ENCODE results near the gene ERGIC3.

ERGIC3 gene

DNA sequence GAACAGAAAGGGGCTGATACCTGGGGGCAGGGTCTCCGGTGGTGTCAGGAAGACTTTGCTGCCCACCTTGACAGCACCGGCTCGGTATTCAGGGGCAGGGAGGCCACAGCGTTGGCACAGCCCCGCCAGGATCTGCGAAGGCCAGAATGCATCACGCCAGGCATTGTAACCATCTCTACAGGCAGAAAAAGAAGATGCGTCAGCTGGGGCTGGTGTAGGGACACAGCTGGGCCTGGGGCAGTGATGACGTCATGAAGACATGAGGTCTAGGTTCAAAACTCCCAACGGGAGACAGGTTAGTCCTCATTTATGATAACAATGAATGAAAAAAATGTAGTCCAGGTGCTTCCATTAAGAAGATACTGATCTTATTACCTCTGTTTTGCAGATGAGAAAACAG is 22.0 kb downstream of the ERGIC3 start:
- DNase-seq = no peak

DNA sequence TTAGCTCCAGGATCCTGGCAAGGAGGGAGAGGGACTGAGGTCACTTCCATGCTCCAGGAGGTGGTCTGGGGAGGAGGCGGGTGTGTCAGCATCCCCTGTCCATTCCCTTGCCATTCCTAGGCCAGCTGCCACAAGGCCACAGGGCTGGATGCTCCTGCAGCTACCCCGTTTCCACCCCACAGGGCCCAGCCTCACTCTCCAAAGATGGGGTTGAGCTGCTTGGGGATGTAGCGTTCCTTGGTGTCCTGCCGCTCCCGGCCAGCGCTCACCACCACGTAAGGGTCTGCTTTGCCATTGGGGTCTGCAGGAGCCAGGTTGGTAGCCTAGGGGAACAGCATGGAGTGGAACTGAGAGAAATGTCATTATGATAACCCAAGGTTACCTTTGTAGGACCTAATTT is 23.0 kb downstream of the ERGIC3 start:
- no peak for DNase-seq

DNA sequence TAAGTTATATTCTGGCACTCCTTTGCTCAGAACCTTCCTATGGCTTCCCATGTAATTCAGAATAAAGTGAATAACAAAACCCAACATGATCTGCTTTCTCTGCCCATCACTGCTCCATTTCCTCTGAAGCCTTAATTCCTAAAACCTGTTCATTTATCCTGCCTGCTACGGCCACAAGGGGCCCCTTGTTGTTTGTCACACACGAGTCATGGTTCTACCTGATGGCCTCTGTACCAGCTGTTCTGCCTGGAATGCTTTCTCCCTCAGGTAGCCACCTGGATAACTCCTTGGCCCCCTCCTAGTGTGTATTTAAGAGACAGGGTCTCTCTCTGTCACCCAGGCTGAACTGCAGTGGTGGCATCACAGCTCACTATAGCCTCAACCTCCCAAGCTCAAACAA is 26.8 kb downstream of the ERGIC3 start:
- DNase-seq = no peak

DNA sequence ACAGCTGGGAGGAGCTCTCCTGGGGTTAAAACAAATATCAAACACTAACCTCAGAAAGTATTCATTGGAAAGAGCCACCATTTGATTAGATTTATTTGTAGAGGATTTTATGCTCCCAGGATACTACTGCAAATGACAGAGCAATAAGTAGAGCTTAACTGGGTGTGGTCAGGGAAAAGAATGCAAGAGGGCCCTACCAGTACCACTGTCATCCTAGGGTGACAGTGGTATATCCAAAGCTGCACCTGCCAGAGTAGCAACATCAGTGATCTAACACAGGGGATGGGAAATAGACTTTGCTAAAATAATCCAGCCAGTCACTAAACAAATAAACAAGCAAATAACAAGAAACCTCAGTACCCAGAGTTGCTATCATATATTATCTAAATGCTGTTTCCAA is 29.7 kb downstream of the ERGIC3 start:
- no peak for DNase-seq

DNA sequence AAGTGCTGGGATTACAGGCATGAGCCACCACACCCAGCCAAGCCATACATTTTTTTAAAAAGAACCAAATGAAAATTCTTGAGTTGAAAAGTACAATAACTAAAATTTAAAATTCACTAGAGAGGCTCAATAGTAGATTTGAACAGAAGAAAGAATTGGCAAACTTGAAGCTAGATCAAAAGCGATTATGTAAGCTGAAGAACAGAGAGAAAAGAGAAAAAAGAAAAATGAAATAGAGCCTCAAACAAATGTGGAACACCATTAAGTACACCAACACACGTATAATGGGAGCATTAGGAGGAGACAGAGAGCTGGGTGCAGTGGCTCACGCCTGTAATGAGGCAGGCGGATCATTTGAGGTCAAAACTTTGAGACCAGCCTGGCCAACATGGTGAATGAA is 31.0 kb downstream of the ERGIC3 start:
- DNase-seq = no peak

DNA sequence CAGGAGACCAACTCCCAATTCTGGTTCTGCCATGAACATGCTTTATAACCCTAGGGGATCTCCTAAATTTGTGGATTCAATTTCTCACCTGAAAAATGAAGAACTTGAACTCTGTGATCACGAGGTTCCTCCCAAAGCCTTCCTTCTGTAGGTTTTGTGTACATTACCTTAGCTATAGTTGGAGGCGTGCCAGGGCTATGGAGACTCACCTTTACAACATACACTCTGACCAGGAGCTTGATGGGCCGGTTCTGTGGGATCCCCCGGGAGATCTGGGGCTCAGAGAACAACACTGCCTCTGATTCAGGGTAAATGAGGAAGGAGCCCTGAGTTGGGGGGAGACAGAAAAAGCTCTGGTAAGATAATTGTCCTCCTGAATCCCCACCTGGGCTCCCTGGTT is 34.1 kb downstream of the ERGIC3 start:
- DNase-seq = no peak

DNA sequence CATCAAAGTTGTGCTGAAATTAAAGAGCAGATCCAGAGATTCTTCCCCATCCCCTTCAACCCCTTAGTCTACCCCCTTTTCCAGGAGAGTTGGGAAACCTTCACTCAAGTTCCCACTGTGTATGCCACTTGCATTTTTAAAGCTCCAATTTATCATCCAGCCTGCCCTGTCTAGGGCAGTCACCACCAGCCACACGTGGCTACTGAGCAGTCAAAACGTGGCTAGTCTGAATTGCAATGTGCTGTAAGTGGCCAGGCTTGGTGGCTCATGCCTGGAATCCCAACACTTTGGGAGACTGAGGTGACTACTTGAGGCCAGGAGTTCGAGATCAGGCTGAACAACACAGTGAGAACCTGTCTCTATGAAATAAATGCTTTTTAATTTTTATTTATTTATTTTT is 34.9 kb downstream of the ERGIC3 start:
- no peak for DNase-seq

DNA sequence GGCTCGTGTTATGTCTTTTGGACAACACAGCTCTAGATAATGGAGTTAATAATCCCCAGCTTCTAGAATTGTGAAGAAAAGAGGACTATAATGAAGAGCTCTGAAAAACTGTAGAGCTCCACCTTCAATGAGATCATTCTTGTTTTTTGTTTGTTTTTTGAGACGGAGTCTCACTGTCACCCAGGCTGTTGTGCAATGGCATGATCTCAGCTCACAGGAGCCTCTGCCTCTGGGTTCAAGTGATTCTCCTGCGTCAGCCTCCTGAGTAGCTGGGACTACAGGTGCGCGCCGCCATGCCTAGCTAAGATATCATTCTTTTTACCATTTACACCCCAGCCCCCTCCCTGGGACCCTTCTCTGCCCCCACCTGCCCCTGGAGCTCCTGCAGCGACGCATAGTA is 36.6 kb downstream of the ERGIC3 start:
- no peak for DNase-seq

DNA sequence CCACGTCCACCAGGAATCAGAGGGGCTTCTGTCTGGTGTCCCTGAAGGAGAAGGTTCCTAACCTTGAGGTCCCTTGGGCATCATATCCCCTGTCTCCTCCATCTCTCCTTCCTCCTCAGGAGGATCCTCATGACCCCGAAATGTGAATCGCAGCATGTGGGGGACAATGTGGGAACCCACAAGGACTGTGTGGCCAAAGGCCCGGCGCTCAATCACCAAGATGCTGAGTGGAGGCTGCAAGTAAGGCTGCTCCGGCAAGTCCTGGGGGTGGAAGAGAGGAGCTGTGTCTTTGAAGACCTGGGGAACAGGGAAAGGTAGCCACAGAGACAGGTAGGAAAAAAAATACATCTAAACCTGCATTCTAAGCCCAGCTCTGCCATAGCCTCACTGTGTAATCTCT is 37.3 kb downstream of the ERGIC3 start:
- no peak for DNase-seq

DNA sequence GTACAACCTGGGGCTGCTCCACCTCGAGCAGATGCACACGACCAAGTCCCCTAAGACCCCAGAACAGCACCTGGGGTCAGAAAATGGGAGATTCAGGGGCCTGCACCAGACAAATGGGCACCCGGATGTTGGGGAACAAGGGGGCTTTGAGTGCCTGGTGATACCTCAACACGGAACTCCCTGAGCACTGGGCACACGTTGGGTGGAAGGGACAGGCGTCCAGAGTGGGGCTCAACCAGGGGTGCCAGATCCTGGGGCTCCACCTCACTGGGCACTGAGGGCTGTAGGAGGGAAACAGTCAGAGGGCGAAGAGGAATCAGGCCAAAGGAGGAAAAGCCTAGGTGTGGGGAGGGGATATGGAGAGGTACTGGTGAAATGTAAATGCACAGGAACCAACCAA is 40.3 kb downstream of the ERGIC3 start:
- no peak for DNase-seq

DNA sequence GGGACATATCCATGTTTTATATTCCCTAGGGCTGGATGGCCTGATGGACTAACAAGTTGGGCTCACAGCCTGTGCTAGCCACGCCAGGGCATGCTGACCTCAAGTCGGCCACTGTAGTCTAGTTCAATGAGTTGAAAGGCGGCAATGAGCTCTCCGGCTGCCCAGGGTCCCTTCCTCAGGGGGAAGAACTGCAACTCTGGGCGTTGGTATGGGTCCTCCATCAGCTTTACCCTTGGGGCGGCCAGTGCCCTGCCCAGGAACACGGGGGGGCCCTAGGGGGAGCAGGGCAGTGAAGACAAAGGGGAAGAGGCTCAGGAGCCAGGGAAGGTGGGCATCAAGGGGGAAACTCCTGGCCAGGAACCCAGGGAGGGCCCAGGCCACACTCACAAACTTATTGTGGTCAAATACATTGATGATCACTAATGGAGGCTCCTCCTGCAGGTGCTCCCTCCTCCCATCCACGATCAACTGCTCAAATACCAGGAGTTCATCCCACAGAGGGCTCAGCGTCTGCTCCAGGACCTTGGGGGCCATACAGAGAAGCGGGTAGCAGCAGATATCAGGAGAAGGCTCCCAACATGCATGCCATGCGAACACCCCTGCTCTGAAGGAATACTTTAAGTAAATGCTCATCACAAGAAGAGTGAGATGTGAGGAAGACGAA is 41.0 kb downstream of the ERGIC3 start:
- DNase-seq = no peak

DNA sequence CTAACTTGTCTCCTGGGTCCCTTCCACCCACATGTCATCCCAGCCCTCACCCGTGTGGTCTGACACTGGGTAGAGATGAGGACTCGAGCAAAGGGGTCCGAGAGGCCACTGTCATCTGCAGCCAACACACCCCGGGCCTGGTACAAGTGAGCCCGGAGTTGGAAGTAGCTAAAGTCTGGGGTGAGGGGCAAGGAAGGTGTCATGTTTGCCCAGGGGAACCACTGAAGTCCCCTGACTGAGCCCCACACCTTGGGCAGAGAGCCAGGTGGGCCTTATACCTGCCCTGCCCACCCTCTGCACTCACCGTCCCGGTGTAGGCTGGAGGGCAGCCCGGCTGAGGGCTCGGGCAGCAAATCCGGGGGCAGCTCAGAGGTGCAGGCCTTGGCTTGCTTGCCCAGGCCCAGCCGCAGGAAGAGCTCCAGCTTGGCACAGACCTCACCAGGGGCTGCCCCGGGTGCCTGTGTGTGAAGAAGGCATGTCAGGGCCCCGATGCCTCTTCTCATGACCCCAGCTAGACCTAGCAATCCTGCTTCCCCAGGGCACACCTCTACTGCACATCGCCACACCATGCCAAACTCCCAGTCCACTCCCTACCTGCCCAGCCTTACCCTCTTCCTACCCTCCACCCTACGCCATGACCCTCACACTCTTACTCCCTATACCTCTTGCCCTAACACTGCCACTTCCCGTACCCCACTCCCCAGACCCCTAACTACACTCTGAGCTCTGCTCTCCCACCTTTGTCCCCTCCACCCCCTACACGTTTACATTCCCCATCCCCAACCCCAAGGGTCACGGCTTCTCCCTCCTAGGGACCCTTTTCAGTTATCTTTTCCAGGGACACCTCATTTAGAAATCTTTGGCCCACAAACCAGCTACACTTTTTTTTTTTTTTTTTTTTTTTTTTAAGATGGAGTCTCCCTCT is 42.0 kb downstream of the ERGIC3 start:
- no peak for DNase-seq

DNA sequence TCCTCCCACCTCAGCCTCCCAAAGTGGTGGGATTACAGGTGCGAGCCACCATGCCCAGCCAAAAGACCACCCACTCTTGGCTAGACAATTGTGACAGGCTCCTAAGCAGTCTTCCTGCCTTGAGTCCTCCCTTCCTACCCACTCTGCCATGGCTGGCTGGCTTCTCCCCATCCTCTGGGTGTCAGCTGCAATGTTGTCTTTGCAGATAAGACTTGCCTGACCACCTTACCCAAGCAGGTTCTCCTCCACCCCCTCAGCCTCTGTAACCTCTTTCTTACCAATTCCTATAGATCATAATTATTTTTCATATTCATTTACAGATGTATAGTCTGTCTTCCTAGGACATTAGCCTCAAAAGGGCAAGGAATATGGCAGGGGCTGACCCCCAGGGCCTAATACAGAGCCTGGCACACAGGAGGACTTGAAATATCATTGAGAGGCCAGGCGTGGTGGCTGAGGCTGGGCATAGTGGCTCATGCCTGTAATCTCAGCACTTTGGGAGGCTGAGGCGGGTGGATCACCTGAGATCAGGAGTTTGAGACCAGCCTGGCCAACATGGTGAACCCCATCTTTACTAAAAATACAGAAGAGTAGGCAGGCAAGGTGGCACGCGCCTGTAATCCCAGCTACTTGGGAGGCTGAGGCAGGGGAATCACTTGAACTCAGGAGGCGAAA is 45.0 kb downstream of the ERGIC3 start:
- DNase-seq = no peak

DNA sequence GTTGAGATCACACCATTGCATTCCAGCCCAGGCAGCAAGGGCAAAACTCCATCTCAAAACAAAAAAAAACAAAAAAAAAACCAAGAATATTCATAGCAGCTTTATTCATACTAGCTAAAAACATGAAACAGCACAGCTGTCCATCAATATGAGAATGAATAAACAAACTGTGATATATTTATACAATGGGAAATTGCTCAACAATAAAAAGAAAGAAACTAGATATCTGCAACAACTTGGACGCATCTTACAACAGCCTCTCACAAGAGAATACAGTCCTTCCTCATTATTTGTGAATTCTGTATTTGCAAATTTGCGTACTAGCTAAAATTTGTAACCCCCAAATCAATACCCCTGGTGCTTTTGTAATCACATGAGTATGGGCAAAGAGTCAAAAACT is 45.6 kb downstream of the ERGIC3 start:
- DNase-seq = no peak

DNA sequence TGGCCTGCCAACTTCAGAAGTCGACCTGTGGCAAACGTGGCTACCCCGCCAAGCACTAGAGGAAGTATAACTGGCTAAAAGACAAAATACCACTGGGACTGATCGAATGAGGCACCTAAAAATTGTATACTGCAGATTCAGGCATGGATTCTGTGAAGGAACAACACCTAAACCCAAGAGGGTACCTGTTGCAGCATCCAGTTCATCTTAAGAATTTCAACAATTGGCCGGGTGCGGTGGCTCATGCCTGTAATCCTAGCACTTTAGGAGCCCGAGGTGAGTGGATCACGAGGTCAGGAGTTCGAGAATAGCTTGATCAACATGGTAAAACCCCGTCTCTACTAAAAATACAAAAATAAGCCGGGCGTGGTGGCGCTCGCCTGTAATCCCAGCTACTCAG is 46.5 kb downstream of the ERGIC3 start:
- DNase-seq = no peak

DNA sequence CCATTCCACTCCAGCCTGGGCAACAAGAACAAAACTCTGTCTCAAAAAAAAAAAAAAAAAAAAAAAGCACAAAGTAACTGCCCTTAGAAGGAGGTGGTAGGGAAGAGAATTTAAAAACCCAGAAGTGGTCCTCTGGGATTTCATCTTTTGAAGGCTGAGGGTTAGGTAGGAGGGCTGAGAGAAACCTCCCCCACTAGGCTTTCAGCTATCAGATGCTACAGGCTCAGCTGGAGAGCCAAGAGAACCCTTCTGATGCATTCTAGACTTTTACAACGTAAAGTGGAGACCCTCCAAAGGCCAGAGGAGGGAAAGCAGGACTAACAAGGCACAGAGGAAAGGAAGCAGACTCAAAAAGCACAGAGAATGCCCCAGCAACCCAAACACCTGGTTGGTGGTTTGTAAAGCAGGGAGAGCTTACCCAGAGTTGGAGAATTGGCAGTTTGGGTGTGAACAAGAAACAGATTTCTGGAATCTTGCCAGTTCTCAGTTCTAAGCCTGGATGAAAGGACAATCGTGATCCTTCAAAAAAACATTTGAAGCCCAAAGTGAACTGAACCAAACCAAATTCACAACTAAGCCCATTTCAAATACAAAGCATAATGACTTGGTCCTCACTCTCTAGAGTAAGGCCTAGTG is 50.6 kb downstream of the ERGIC3 start:
- DNase-seq = no peak

DNA sequence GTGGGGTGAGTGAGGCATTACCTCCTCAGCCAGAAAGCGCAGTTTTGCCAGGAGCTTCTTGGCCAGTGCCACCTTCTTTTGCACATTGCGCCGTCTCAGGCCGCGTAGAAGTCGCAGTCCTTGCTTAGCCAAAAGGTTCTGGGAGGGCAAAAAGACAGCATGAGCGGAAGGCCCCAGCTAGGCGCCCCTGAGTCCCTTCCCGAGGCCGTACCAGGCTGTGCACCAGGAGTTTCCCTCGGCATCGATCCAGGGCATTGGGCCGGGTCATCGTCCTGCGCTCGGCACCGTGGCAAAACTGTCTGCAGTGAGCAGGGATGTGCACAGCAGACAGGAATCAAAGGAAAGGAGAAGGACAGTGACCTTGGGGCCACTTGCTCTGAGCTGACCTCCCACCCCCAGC is 53.6 kb downstream of the ERGIC3 start:
- no peak for DNase-seq

DNA sequence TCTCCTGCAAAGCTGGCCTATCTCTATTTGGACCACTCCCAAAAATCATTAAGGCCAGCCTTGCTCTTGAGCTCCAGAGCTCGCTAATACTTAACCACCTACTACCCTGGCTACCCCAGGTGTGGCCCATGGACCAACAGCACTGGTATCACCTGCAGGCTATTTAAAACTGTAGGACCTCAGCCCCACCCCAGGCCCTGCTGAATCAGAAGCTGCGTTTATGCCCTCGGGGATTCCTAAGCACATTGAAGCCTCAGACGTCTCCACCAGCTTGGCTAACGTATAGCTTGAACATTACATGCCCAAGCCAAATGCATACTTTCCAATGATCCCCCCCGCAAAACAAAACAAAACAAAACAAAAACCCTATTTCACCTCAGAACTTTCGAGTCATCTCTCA is 54.0 kb downstream of the ERGIC3 start:
- no peak for DNase-seq

DNA sequence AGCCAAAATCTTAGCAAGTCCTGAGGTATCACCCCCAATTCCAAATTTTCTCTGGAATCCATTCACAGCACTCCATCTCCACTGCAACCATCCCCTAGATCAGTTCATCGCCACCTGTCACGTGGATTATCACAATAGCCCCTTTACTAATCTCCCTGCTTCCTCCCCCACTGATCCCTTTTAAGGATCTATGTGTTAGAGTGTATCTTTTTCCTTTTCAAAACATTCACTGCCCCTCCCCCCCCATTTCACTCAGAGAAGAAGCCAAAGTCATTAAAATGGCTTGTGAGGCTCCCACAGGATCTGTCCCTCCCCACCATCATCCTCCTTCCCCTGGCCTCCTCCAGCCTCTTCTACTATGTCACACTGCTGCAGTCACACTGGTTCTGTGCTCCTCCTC is 55.3 kb downstream of the ERGIC3 start:
- no peak for DNase-seq

DNA sequence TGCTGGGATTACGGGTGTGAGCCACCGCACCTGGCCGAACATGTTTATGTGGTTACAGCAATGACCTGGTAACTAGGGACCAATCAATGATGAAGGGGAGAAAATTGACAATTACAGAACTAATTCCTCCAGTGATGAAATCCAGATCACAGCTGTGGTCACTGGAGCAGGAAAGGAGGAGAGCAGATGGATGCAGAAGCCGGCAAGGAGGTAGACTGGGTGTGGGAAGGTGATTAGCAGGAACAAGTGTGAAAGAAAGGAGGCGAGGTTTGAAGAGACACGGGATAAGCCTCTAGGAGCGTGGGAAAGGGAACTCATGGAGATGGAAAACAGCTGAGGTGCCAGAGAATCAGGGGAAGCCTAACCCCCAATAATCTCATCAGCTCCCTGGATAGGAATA is 56.6 kb downstream of the ERGIC3 start:
- DNase-seq = no peak

DNA sequence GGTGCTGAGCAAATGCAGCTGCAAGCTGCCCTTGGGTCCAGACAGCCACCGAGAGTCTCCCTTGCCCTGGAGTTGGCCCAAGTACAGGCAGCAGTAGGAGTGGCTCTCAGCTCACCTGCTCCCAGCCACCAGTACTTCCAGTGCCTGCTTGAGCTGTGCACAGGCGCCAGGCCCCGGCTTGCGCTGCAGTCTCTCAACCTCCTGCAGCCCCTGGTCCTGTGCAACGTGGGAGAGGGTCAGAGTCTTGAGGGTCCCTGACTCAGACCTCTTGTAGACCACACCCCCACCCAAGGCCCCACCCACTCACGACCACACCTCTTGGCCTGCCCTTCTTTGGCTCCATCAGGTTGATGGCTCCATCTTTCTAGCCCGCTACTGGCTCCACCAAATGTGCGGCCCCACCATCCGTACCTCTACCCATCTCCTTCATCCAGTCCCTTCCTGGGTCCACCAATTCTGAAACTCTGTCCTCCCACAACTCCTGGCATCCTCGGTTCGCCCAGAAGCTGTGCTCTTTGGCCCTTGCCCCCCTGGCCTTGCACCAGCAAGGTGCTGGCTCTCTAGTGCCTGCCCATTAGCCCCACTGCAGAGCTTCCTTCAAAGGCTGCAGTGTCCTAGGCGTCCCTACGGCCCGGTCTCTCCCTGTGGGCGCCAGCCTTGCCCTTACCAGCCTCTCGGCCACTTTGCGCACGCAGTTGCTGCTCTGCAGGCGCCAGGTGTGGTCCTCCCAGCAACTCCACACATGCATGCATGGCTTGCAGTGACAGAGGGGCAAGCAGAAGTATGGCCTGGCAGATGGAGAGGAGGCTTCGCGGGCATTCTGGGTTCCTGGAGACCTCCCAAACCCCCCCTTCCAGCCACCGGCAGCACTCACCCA is 57.3 kb downstream of the ERGIC3 start:
- no peak for DNase-seq

DNA sequence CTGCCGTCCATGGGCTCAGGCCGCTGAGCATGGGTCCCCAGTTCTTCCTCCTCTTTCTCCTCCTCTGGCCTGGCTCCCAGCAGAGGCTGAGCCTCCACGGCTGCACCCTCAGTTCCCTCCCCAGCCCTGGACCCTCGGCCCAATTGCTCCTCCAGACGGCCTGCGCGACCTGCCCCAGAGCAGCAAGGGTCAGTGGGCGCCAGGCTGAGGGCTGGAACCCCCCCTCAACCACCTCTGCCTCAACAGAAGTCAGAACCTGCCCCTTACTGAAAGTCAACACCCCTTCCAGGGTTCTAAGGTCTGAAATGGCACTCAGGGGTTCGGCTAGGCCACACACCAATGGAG is 57.9 kb downstream of the ERGIC3 start:
- no peak for DNase-seq

Data from NCI-H774 (cell line).